Measurements from ENCODE around the gene EMC7. TPM values are rescaled to one million over a fixed set of nuclear protein-coding genes. Genes with fewer than 3 reads are reported as not detected.
A peak's percentile ranks its signal among the peaks of the same experiment; 100 is the strongest.

Gene EMC7
- total RNA-seq, 6 experiments from 2014 or later, result 159 to 204 (median 171) TPM

GRCh38 chr15:34109797-34110663 is 8.4 kb upstream of the EMC7 start:
- TF ChIP-seq CTCF (IDR thresholded peaks at IDR 0.05), result peak; percentile 90
- H3K9me3 Mint-ChIP-seq, result no peaks in the 10 kb centered on the region
- H3K4me1 Mint-ChIP-seq (ENCODE audit: low read depth), result peaks cover 6% of the 10 kb centered on the region; the same call in 1 of the 2 replicates
- no peak overlapping the region for H3K27ac Mint-ChIP-seq
- H3K4me3 Mint-ChIP-seq, result no peak overlapping the region
- peaks cover 2% of the 10 kb centered on the region; the same call in 1 of the 2 replicates for H3K36me3 Mint-ChIP-seq (ENCODE audit: low read depth)
- peak; percentile 43 for DNase-seq
- no peaks in the 10 kb centered on the region; the same call in 1 of the 2 replicates for H3K27me3 Mint-ChIP-seq (ENCODE audit: insufficient read depth)

- DNase-seq, result no peak
- no peaks in the 10 kb centered on the region; the same call in 1 of the 2 replicates for H3K27me3 Mint-ChIP-seq (ENCODE audit: insufficient read depth)
- H3K27ac Mint-ChIP-seq, result no peak overlapping the region
- H3K9me3 Mint-ChIP-seq, result no peaks in the 10 kb centered on the region
- no peak overlapping the region for H3K4me3 Mint-ChIP-seq
- H3K36me3 Mint-ChIP-seq (ENCODE audit: low read depth), result peaks cover 12% of the 10 kb centered on the region; the same call in 1 of the 2 replicates
- TF ChIP-seq CTCF (IDR thresholded peaks at IDR 0.05), result no peak
- H3K4me1 Mint-ChIP-seq (ENCODE audit: low read depth), result peaks cover 19% of the 10 kb centered on the region
Measured at GRCh38 chr15:34107315-34107714, 5.7 kb upstream of the EMC7 start.

GRCh38 chr15:34106423-34106822 is 4.8 kb upstream of the EMC7 start:
- TF ChIP-seq CTCF (IDR thresholded peaks at IDR 0.05), result no peak
- peaks cover 24% of the 10 kb centered on the region for H3K4me1 Mint-ChIP-seq (ENCODE audit: low read depth)
- H3K27me3 Mint-ChIP-seq (ENCODE audit: insufficient read depth), result peaks cover 1% of the 10 kb centered on the region
- H3K27ac Mint-ChIP-seq, result no peak overlapping the region
- no peak overlapping the region for H3K4me3 Mint-ChIP-seq
- H3K36me3 Mint-ChIP-seq (ENCODE audit: low read depth), result peaks cover 12% of the 10 kb centered on the region; the same call in 1 of the 2 replicates
- H3K9me3 Mint-ChIP-seq, result no peaks in the 10 kb centered on the region
- no peak for DNase-seq

- Mint-ChIP-seq H3K4me3 (peak overlapping the region; percentile 100), H3K36me3 (ENCODE audit: low read depth) (peaks cover 12% of the 10 kb centered on the region; the same call in 1 of the 2 replicates), H3K27me3 (ENCODE audit: insufficient read depth) (peaks cover 2% of the 10 kb centered on the region), H3K4me1 (ENCODE audit: low read depth) (peaks cover 35% of the 10 kb centered on the region), H3K27ac (peak overlapping the region; percentile 99), H3K9me3 (no peaks in the 10 kb centered on the region)
- TF ChIP-seq CTCF (IDR thresholded peaks at IDR 0.05), result no peak
- DNase-seq, result no peak
Measured at GRCh38 chr15:34102175-34102925, 688 bp upstream of the EMC7 start.

- H3K27me3 Mint-ChIP-seq (ENCODE audit: insufficient read depth), result peaks cover 2% of the 10 kb centered on the region
- H3K27ac Mint-ChIP-seq, result 0 out of 2 replicates have a peak overlapping the region, but pooled peaks have one; percentile 2
- TF ChIP-seq CTCF (IDR thresholded peaks at IDR 0.05), result no peak
- no peak for DNase-seq
- peaks cover 12% of the 10 kb centered on the region for H3K36me3 Mint-ChIP-seq (ENCODE audit: low read depth)
- peak overlapping the region; percentile 100 for H3K4me3 Mint-ChIP-seq
- peaks cover 38% of the 10 kb centered on the region for H3K4me1 Mint-ChIP-seq (ENCODE audit: low read depth)
- no peaks in the 10 kb centered on the region for H3K9me3 Mint-ChIP-seq
Measured at GRCh38 chr15:34099914-34100313, 1.7 kb downstream of the EMC7 start.

Data from HFFc6 (cell line).